OCI-LY7 (cell line): ENCODE measurements around the gene RGR. TPM values are rescaled to one million over a fixed set of nuclear protein-coding genes. Genes with fewer than 3 reads are reported as not detected.
A peak's percentile ranks its signal among the peaks of the same experiment; 100 is the strongest.

Experiments used
- BruUV-seq: library from RNA; stranded (reverse); fragments of 400-500 nt; replicated peaks from 2 replicates; lab custom pipeline; 2021; lab: Mats Ljungman, UMichigan
- CTCF ChIA-PET: fragments of 300-600 bp; sonication (Branson Sonifier 250); formaldehyde crosslinking; loops from one replicate; lab custom pipeline; 2022; ENCODE audit warnings: antibody characterized with exemption; ENCODE audit not compliant: unreplicated experiment; lab: Charles Lee
- POLR2A ChIA-PET: fragments of 300-600 bp; sonication (Branson Sonifier 250); formaldehyde crosslinking; loops from one replicate; lab custom pipeline; 2022; ENCODE audit warnings: antibody characterized with exemption; lab: Charles Lee
- DNase-seq: peaks from one replicate; pipeline ENCODE4 v3.0.0-alpha.2; 2015; ENCODE audit warnings: low spot score
- H2AFZ ChIP-seq: fragments of 200-600 bp; sonication (generic), shearing (Covaris generic); 2 replicates; pipeline ENCODE4 v1.6.1; 2014; ENCODE audit warnings: mild to moderate bottlenecking, antibody characterized with exemption, low read length, moderate library complexity
- H3K27ac ChIP-seq: fragments of 200-600 bp; sonication (generic); 2 replicates; pipeline ENCODE4 v1.5.1; 2014; ENCODE audit warnings: mixed run types, low read depth, mild to moderate bottlenecking, moderate library complexity, low read length, inconsistent platforms; ENCODE audit not compliant: poor library complexity, severe bottlenecking
- H3K36me3 ChIP-seq: fragments of 200-600 bp; sonication (generic); 2 replicates; pipeline ENCODE4 v1.6.1; 2014; ENCODE audit warnings: mild to moderate bottlenecking, antibody characterized with exemption, low read length, moderate library complexity, mixed read lengths; ENCODE audit not compliant: insufficient read depth
- H3K4me1 ChIP-seq: fragments of 200-600 bp; sonication (generic); 2 replicates; pipeline ENCODE4 v1.5.1; 2014; ENCODE audit warnings: mild to moderate bottlenecking, low read length; ENCODE audit not compliant: insufficient read depth, poor library complexity, severe bottlenecking
- H3K4me2 ChIP-seq: fragments of 200-600 bp; sonication (generic); 2 replicates; pipeline ENCODE4 v1.6.1; 2014; ENCODE audit warnings: mild to moderate bottlenecking, low read length
- H3K4me3 ChIP-seq: fragments of 200-600 bp; sonication (generic); 2 replicates; pipeline ENCODE4 v1.5.1; 2014; ENCODE audit warnings: mild to moderate bottlenecking, low read depth, low read length; ENCODE audit not compliant: poor library complexity, severe bottlenecking
- H3K79me2 ChIP-seq: fragments of 200-600 bp; sonication (generic); 2 replicates; pipeline ENCODE4 v1.6.1; 2016; ENCODE audit warnings: low read depth, mild to moderate bottlenecking, low read length, moderate library complexity, mixed read lengths; ENCODE audit not compliant: insufficient read depth
- H3K9me2 ChIP-seq: fragments of 200-600 bp; sonication (generic); 2 replicates; pipeline ENCODE4 v1.6.1; 2016; ENCODE audit warnings: mild to moderate bottlenecking, low read length, mixed read lengths; ENCODE audit not compliant: insufficient read depth
- H3K9me3 ChIP-seq: fragments of 200-600 bp; sonication (generic); 2 replicates; pipeline ENCODE4 v1.6.1; 2014; ENCODE audit warnings: mild to moderate bottlenecking, mixed run types, low read length, mixed read lengths
- H4K20me1 ChIP-seq: fragments of 200-600 bp; sonication (generic); 2 replicates; pipeline ENCODE4 v1.6.1; 2014; ENCODE audit warnings: mild to moderate bottlenecking, antibody characterized with exemption, low read length, moderate library complexity, mixed read lengths; ENCODE audit not compliant: insufficient read depth
- EZH2phosphoT487 ChIP-seq: fragments of 200-600 bp; sonication (generic); IDR thresholded peaks from 2 replicates; pipeline ENCODE4 v1.6.1; 2018; ENCODE audit warnings: low read depth, borderline replicate concordance, mild to moderate bottlenecking, mixed run types, antibody characterized with exemption, low read length, moderate library complexity, mixed read lengths
- intact Hi-C: fragments of 100-400 bp; cut with micrococcal nuclease; formaldehyde crosslinking; loops from one replicate; pipeline ENCODE4 v1.10.0; 2022; ENCODE audit not compliant: unreplicated experiment
- total RNA-seq, 2 experiments: library from RNA; depleted of rRNA in 1 of 2; stranded (reverse); fragments of >200 nt in 1 of 2; shearing (Covaris generic) in 1 of 2; gene quantifications; 2 replicates each; pipeline ENCODE4 v1.2.3, GENCODE V29; 2014 to 2022
- TF ChIP-seq, protein P1 (sequence below): fragments of 200-600 bp; sonication (generic); conservative IDR thresholded peaks from 2 replicates; pipeline ENCODE4 v1.5.1; 2014; ENCODE audit warnings: mild to moderate bottlenecking, antibody characterized with exemption, low read length, moderate library complexity, mixed read lengths

The RGR gene
- total RNA-seq, 2 experiments from 2014 or later, result not detected

GRCh38 chr10:84265418-84265817 is 20.6 kb downstream of the RGR start:
- Histone ChIP-seq H3K4me2 (no peak overlapping the region), H3K4me1 (no peaks in the 10 kb centered on the region), H3K9me2 (no peaks in the 10 kb centered on the region), H2AFZ (no peak overlapping the region), H3K79me2 (no peaks in the 10 kb centered on the region), H3K4me3 (no peak overlapping the region), H4K20me1 (no peaks in the 10 kb centered on the region), H3K27ac (no peak overlapping the region), H3K9me3 (no peaks in the 10 kb centered on the region), H3K36me3 (no peaks in the 10 kb centered on the region)
- BruUV-seq, result no TSS peak
- ChIA-PET CTCF (no interaction called here), POLR2A (interaction anchor here (1.4 kb wide), 1 partner anchor 106 kb away, joined by 3 read pairs; no protein-coding TSS in a partner anchor)
- intact Hi-C loops, result loop anchor here (2.0 to 10.0 kb wide), 3 partner anchors 87 to 159 kb away; no protein-coding TSS in a partner anchor
- TF ChIP-seq EZH2phosphoT487, result no peak
- TF ChIP-seq, protein P1, sequence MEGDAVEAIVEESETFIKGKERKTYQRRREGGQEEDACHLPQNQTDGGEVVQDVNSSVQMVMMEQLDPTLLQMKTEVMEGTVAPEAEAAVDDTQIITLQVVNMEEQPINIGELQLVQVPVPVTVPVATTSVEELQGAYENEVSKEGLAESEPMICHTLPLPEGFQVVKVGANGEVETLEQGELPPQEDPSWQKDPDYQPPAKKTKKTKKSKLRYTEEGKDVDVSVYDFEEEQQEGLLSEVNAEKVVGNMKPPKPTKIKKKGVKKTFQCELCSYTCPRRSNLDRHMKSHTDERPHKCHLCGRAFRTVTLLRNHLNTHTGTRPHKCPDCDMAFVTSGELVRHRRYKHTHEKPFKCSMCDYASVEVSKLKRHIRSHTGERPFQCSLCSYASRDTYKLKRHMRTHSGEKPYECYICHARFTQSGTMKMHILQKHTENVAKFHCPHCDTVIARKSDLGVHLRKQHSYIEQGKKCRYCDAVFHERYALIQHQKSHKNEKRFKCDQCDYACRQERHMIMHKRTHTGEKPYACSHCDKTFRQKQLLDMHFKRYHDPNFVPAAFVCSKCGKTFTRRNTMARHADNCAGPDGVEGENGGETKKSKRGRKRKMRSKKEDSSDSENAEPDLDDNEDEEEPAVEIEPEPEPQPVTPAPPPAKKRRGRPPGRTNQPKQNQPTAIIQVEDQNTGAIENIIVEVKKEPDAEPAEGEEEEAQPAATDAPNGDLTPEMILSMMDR, result no peak
- DNase-seq, result no peak

DNA sequence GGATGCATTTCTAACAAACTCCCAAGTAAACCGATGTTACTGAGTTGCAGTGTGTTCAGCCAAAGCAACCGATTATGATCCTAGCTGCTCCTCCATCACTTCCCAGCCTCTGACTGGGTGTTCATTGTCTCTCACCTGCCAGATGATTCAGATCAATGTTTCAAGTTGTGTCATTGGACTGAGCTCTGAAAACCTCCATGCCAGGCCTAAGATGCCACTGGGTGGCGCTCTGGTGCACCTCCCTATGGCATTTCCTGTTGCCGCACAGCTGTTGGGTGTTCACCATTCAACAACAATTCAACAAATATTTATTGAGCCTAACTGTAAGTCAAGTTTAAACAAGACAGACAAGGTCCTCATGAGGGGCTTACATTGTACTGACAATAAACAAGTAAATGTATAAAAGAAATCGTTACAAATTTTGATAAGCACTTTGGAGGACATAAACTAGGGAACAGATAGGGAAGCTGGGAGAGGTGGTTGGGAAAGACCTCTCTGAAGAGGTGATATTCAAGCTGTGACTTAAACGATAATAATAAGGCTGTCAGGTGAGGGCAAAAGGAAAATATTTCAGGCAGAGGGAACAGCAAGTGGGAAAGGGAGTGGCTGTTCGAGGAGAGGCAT is 22.8 kb downstream of the RGR start:
- intact Hi-C loops, result loop anchor here (5.0 to 10.0 kb wide), 2 partner anchors 85 to 157 kb away; no protein-coding TSS in a partner anchor
- POLR2A ChIA-PET, result interaction anchor here (1.4 to 1.6 kb wide), 2 partner anchors 22 to 270 kb away, joined by 4 to 5 read pairs; no protein-coding TSS in a partner anchor

More for the DNA sequence above, 22.8 kb downstream of the RGR start:
- H4K20me1 ChIP-seq, result no peaks in the 10 kb centered on the region
- no peaks in the 10 kb centered on the region for H3K9me2 ChIP-seq
- H2AFZ ChIP-seq, result no peak overlapping the region
- H3K4me2 ChIP-seq, result no peak overlapping the region
- no peaks in the 10 kb centered on the region for H3K36me3 ChIP-seq
- TF ChIP-seq, protein P1, result peak; percentile 85
- TF ChIP-seq EZH2phosphoT487, result no peak
- H3K9me3 ChIP-seq, result no peaks in the 10 kb centered on the region
- H3K4me3 ChIP-seq, result no peak overlapping the region
- H3K27ac ChIP-seq, result no peak overlapping the region
- CTCF ChIA-PET, result interaction anchor here (1.4 kb wide), 1 partner anchor 270 kb away, joined by 5 read pairs; no protein-coding TSS in a partner anchor
- DNase-seq, result peak; percentile 46
- H3K4me1 ChIP-seq, result no peaks in the 10 kb centered on the region
- no peaks in the 10 kb centered on the region for H3K79me2 ChIP-seq
- BruUV-seq, result no TSS peak
